Effector CD8-positive, alpha-beta T cell (primary cell): Measurements from ENCODE around the gene KLK2.
"Not testable (repeated sequence)": the region's sequence is repeated elsewhere in the genome, so short reads cannot be mapped to it uniquely, and the experiment has no call there.

ENCODE experiments used
- DNase-seq: peaks from one replicate; lab custom pipeline; 2025; lab: John Stamatoyannopoulos, UW

KLK2 gene

GRCh38 chr19:50894478-50895356 is 21.5 kb downstream of the KLK2 start:
- no peak for DNase-seq

- DNase-seq: not testable (repeated sequence)
Observed at GRCh38 chr19:50896089-50896590, 22.9 kb downstream of the KLK2 start.

GRCh38 chr19:50896591-50897190 is 23.5 kb downstream of the KLK2 start:
- no peak for DNase-seq

GRCh38 chr19:50897191-50897607 is 24.0 kb downstream of the KLK2 start:
- DNase-seq: no peak

GRCh38 chr19:50897612-50898011 is 24.4 kb downstream of the KLK2 start:
- DNase-seq: no peak

GRCh38 chr19:50898018-50898417 is 24.8 kb downstream of the KLK2 start:
- no peak for DNase-seq

GRCh38 chr19:50899569-50899968 is 26.3 kb downstream of the KLK2 start:
- DNase-seq: no peak

- DNase-seq: no peak
Observed at GRCh38 chr19:50902640-50903039, 29.4 kb downstream of the KLK2 start.

GRCh38 chr19:50906217-50906616 is 33.0 kb downstream of the KLK2 start:
- no peak for DNase-seq

- no peak for DNase-seq
Observed at GRCh38 chr19:50908336-50908735, 35.1 kb downstream of the KLK2 start.

- DNase-seq: no peak
Observed at GRCh38 chr19:50909240-50910070, 36.2 kb downstream of the KLK2 start.

- no peak for DNase-seq
Observed at GRCh38 chr19:50910722-50911121, 37.5 kb downstream of the KLK2 start.

- no peak for DNase-seq
Observed at GRCh38 chr19:50911206-50912101, 38.2 kb downstream of the KLK2 start, which contains the start of gene KLK4. Gene KLK4, minus strand, starts transcription at chr19:50911395. Its CDS starts 657 bp downstream, at chr19:50910738.

GRCh38 chr19:50912102-50912599 is 38.9 kb downstream of the KLK2 start:
- no peak for DNase-seq

GRCh38 chr19:50912727-50913716 is 39.8 kb downstream of the KLK2 start:
- no peak for DNase-seq

- no peak for DNase-seq
Observed at GRCh38 chr19:50916069-50916468, 42.8 kb downstream of the KLK2 start.

- no peak for DNase-seq
Observed at GRCh38 chr19:50921426-50922316, 48.4 kb downstream of the KLK2 start.

- peak; percentile 57 for DNase-seq
Observed at GRCh38 chr19:50922317-50922853, 49.1 kb downstream of the KLK2 start.
